K562 (cell line): Measurements from ENCODE around the gene HAX1. TPM values are rescaled to one million over a fixed set of nuclear protein-coding genes. Genes with fewer than 3 reads are reported as not detected.

Experiments used
- BHLHE40 ChIP-seq: IDR thresholded peaks from 2 replicates; pipeline ENCODE4 v1.6.1; 2011; ENCODE audit warnings: low read length, improper control_type of control experiment
- HSF4 ChIP-seq: fragments of 250-450 bp; sonication (Bioruptor Pico); IDR thresholded peaks from 2 replicates; pipeline ENCODE4 v2.1.2; 2022; ENCODE audit warnings: mild to moderate bottlenecking, moderate library complexity, borderline replicate concordance
- NCOR1 ChIP-seq: fragments of 450-650 bp; IDR thresholded peaks from 2 replicates; pipeline ENCODE4 v1.6.1; 2016; ENCODE audit warnings: mild to moderate bottlenecking, moderate library complexity
- NFE2L1 ChIP-seq: fragments of 450-650 bp; IDR thresholded peaks from 2 replicates; pipeline ENCODE4 v1.6.1; 2016; ENCODE audit warnings: missing genetic modification characterization, low read depth, mild to moderate bottlenecking, missing compliant biosample characterization, moderate library complexity, borderline replicate concordance
- SIRT6 ChIP-seq: IDR thresholded peaks from one replicate; pipeline ENCODE4 v1.6.1; 2012; ENCODE audit warnings: low read depth, mild to moderate bottlenecking, control low read depth, inconsistent platforms, low read length, moderate library complexity
- ZFX ChIP-seq: sonication (generic); formaldehyde crosslinking; IDR thresholded peaks from 2 replicates; pipeline ENCODE4 v1.8.0; 2022; ENCODE audit warnings: mild to moderate bottlenecking, missing genetic modification reagents, moderate library complexity
- ZNF133 ChIP-seq: fragments of 250-450 bp; sonication (Bioruptor Pico); IDR thresholded peaks from 2 replicates; pipeline ENCODE4 v1.4.0; 2020; ENCODE audit warnings: mild to moderate bottlenecking
- ZNF507 ChIP-seq: conservative IDR thresholded peaks from 2 replicates; pipeline ENCODE4 v1.6.1; 2017; ENCODE audit warnings: missing genetic modification characterization, missing compliant biosample characterization
- polyA plus RNA-seq, 8 experiments: library from polyadenylated mRNA; depleted of rRNA in 4 of 8; stranded (reverse) in 5 of 8; unstranded in 3 of 8; fragments of >200 nt; fragmentation: Nextera tagmentation in 2 of 8; fragmentation: Illumina TruSeq in 1 of 8; extraction: Ambion mirVana in 2 of 8; extraction: Trizol in 1 of 8; gene quantifications; 2 replicates each; pipeline versions ENCODE4 v1.2.1 to v1.2.3, GENCODE V29; 2011 to 2014; ENCODE audit warnings: inconsistent platforms in 1 of 8, missing spikeins in 1 of 8
- total RNA-seq, 7 experiments: library from RNA; depleted of rRNA in 6 of 7; stranded (reverse); fragments of >200 nt in 6 of 7; fragmentation: Illumina TruSeq in 2 of 7; extraction: Trizol in 2 of 7; gene quantifications; 2 replicates each; pipeline versions ENCODE4 v1.2.1 to v1.2.3, GENCODE V29; 2011 to 2021; ENCODE audit warnings: low replicate concordance in 1 of 7
- TF ChIP-seq, protein P1 (sequence below): fragments of 250-450 bp; sonication (Bioruptor Pico); IDR thresholded peaks from 2 replicates; pipeline ENCODE4 v1.9.0; 2021; ENCODE audit warnings: mild to moderate bottlenecking, inconsistent platforms
- TF ChIP-seq, protein P2 (sequence below), 2 experiments: fragments of 150-350 bp in 1 of 2; IDR thresholded peaks; 2 replicates each; pipeline ENCODE4 v1.6.1; 2012 to 2016; ENCODE audit warnings: low read depth in 2 of 2, low read length in 2 of 2, mild to moderate bottlenecking in 1 of 2, moderate library complexity in 1 of 2
- TF ChIP-seq, protein P3 (sequence below), 2 experiments: fragments of 450-650 bp; IDR thresholded peaks; 2 replicates each; pipeline ENCODE4 v1.6.1; 2018; ENCODE audit warnings: mild to moderate bottlenecking in 2 of 2, low read depth in 1 of 2; ENCODE audit not compliant: partially characterized antibody in 2 of 2
- TF ChIP-seq, protein P4 (sequence below): fragments of 450-650 bp; conservative IDR thresholded peaks from 2 replicates; pipeline ENCODE4 v1.6.1; 2016; ENCODE audit warnings: missing genetic modification characterization, low read depth, mild to moderate bottlenecking, control low read depth, missing compliant biosample characterization
- TF ChIP-seq, protein P5 (sequence below): sonication (generic); formaldehyde crosslinking; IDR thresholded peaks from 2 replicates; pipeline ENCODE4 v1.8.0; 2022; ENCODE audit warnings: missing genetic modification reagents, mild to moderate bottlenecking, moderate library complexity, borderline replicate concordance

HAX1 gene
- total and polyA plus RNA-seq, 9 of the 15 experiments (the other 6 are each of a cell fraction or from before 2014, with no cell fraction given), result 143 to 492 (median 234) TPM

DNA sequence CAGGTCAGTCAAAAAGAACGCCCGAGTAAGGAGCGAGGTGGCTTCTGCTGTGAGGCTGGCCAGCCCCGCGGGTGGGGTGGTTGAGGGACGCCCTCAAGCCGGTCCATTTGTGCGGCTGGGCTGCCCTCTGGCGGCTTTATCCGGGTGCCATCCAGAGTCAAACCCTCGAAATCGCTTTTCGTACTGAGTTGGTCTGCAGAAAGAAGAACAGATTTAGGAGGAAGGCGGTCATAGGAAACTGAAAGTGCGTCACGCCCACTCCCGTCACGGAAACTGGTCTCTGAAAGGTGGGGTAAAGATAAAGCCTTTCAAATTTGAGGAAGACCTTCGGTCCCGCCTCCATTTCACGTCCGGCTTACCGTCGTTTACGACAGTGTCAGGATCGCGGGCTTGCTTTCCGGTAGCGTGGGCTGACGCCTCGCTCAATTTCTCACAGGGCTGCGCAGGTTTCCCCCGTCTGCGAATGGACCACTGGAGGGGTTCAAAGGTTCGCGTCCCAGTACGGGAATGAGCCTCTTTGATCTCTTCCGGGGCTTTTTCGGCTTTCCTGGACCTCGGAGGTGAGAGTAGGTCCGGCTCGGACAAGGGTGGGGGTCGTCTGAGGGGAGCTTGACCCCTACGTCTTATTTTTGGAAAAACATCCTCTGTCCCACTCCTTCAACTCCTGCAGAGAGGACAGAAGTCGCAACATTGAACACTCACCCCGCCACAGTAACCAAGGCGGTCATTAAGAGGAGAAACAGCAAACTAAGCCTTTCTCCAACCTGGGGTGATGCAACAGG, at the start of gene HAX1 (continued):
- TF ChIP-seq, protein P1, sequence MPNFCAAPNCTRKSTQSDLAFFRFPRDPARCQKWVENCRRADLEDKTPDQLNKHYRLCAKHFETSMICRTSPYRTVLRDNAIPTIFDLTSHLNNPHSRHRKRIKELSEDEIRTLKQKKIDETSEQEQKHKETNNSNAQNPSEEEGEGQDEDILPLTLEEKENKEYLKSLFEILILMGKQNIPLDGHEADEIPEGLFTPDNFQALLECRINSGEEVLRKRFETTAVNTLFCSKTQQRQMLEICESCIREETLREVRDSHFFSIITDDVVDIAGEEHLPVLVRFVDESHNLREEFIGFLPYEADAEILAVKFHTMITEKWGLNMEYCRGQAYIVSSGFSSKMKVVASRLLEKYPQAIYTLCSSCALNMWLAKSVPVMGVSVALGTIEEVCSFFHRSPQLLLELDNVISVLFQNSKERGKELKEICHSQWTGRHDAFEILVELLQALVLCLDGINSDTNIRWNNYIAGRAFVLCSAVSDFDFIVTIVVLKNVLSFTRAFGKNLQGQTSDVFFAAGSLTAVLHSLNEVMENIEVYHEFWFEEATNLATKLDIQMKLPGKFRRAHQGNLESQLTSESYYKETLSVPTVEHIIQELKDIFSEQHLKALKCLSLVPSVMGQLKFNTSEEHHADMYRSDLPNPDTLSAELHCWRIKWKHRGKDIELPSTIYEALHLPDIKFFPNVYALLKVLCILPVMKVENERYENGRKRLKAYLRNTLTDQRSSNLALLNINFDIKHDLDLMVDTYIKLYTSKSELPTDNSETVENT (CRISPR knock-in tag), result no peak
- TF ChIP-seq HSF4 (no peak), SIRT6 (no peak), ZFX (no peak), BHLHE40 (peak; percentile 55; the same call in 1 of the 2 replicates), ZNF507 (tag) (no peak), ZNF133 (CRISPR knock-in tag) (0 out of 2 replicates have a peak, but pooled peaks have one; percentile 46), NFE2L1 (tag) (no peak), NCOR1 (no peak)
- TF ChIP-seq, protein P2, sequence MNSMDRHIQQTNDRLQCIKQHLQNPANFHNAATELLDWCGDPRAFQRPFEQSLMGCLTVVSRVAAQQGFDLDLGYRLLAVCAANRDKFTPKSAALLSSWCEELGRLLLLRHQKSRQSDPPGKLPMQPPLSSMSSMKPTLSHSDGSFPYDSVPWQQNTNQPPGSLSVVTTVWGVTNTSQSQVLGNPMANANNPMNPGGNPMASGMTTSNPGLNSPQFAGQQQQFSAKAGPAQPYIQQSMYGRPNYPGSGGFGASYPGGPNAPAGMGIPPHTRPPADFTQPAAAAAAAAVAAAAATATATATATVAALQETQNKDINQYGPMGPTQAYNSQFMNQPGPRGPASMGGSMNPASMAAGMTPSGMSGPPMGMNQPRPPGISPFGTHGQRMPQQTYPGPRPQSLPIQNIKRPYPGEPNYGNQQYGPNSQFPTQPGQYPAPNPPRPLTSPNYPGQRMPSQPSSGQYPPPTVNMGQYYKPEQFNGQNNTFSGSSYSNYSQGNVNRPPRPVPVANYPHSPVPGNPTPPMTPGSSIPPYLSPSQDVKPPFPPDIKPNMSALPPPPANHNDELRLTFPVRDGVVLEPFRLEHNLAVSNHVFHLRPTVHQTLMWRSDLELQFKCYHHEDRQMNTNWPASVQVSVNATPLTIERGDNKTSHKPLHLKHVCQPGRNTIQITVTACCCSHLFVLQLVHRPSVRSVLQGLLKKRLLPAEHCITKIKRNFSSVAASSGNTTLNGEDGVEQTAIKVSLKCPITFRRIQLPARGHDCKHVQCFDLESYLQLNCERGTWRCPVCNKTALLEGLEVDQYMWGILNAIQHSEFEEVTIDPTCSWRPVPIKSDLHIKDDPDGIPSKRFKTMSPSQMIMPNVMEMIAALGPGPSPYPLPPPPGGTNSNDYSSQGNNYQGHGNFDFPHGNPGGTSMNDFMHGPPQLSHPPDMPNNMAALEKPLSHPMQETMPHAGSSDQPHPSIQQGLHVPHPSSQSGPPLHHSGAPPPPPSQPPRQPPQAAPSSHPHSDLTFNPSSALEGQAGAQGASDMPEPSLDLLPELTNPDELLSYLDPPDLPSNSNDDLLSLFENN (IDR thresholded peaks at IDR 0.05; ENCODE audit: low read depth in 2 of 2, low read length in 2 of 2), result peak in 1 of 2 experiments; percentile 69; a peak in 2 of 4 replicates
- TF ChIP-seq, protein P3, sequence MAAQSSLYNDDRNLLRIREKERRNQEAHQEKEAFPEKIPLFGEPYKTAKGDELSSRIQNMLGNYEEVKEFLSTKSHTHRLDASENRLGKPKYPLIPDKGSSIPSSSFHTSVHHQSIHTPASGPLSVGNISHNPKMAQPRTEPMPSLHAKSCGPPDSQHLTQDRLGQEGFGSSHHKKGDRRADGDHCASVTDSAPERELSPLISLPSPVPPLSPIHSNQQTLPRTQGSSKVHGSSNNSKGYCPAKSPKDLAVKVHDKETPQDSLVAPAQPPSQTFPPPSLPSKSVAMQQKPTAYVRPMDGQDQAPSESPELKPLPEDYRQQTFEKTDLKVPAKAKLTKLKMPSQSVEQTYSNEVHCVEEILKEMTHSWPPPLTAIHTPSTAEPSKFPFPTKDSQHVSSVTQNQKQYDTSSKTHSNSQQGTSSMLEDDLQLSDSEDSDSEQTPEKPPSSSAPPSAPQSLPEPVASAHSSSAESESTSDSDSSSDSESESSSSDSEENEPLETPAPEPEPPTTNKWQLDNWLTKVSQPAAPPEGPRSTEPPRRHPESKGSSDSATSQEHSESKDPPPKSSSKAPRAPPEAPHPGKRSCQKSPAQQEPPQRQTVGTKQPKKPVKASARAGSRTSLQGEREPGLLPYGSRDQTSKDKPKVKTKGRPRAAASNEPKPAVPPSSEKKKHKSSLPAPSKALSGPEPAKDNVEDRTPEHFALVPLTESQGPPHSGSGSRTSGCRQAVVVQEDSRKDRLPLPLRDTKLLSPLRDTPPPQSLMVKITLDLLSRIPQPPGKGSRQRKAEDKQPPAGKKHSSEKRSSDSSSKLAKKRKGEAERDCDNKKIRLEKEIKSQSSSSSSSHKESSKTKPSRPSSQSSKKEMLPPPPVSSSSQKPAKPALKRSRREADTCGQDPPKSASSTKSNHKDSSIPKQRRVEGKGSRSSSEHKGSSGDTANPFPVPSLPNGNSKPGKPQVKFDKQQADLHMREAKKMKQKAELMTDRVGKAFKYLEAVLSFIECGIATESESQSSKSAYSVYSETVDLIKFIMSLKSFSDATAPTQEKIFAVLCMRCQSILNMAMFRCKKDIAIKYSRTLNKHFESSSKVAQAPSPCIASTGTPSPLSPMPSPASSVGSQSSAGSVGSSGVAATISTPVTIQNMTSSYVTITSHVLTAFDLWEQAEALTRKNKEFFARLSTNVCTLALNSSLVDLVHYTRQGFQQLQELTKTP (IDR thresholded peaks at IDR 0.05; ENCODE audit: low read depth in 1 of 2, partially characterized antibody in 2 of 2), result peak in 1 of 2 experiments; percentile 78
- TF ChIP-seq, protein P4, sequence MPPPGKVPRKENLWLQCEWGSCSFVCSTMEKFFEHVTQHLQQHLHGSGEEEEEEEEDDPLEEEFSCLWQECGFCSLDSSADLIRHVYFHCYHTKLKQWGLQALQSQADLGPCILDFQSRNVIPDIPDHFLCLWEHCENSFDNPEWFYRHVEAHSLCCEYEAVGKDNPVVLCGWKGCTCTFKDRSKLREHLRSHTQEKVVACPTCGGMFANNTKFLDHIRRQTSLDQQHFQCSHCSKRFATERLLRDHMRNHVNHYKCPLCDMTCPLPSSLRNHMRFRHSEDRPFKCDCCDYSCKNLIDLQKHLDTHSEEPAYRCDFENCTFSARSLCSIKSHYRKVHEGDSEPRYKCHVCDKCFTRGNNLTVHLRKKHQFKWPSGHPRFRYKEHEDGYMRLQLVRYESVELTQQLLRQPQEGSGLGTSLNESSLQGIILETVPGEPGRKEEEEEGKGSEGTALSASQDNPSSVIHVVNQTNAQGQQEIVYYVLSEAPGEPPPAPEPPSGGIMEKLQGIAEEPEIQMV (tag), result no peak
- TF ChIP-seq, protein P5, sequence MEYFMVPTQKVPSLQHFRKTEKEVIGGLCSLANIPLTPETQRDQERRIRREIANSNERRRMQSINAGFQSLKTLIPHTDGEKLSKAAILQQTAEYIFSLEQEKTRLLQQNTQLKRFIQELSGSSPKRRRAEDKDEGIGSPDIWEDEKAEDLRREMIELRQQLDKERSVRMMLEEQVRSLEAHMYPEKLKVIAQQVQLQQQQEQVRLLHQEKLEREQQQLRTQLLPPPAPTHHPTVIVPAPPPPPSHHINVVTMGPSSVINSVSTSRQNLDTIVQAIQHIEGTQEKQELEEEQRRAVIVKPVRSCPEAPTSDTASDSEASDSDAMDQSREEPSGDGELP (CRISPR knock-in tag), result peak; percentile 79
